ENCODE measurements around the gene DISC1.
"Not testable (repeated sequence)": the region's sequence is repeated elsewhere in the genome, so short reads cannot be mapped to it uniquely, and the experiment has no call there.

Gene DISC1

DNA sequence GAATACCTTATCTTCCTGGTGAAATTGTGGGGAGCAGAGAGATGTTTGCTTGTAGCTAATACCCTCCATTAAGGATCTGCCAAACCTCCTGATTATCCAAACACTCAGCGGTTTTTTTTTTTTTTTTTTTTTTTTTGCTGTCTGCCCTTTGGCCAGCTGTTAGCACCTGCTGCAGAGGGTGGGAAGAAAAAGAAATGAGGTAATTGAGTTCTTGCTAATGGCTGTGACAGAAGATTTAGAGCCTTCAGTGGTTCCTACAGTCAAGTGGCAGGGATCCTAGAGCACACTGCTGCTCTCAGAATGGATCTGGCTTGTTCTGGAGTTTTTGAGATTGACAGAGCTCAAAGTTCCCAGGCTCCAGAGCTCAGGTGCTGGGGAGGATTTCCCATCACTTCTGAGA is 342.5 kb downstream of the DISC1 start:
- no peak for DNase-seq (ENCODE audit: extremely low spot score)
- no peak for TF ChIP-seq LEF1 (IDR thresholded peaks at IDR 0.05; ENCODE audit: borderline replicate concordance)
- no peak for TF ChIP-seq BHLHE40 (IDR thresholded peaks at IDR 0.05; ENCODE audit: borderline replicate concordance)
- TF ChIP-seq, protein P1, sequence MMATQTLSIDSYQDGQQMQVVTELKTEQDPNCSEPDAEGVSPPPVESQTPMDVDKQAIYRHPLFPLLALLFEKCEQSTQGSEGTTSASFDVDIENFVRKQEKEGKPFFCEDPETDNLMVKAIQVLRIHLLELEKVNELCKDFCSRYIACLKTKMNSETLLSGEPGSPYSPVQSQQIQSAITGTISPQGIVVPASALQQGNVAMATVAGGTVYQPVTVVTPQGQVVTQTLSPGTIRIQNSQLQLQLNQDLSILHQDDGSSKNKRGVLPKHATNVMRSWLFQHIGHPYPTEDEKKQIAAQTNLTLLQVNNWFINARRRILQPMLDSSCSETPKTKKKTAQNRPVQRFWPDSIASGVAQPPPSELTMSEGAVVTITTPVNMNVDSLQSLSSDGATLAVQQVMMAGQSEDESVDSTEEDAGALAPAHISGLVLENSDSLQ (IDR thresholded peaks at IDR 0.05) = no peak
- TF ChIP-seq ELF4 (IDR thresholded peaks at IDR 0.05) = no peak
- no peak for TF ChIP-seq HDGF (IDR thresholded peaks at IDR 0.05; ENCODE audit: borderline replicate concordance)
- TF ChIP-seq SP1 (IDR thresholded peaks at IDR 0.05) = no peak
- TF ChIP-seq ZNF384 (IDR thresholded peaks at IDR 0.05) = no peak
- no peak for TF ChIP-seq FOXM1 (IDR thresholded peaks at IDR 0.05; ENCODE audit: borderline replicate concordance)
- TF ChIP-seq FOXK2 (IDR thresholded peaks at IDR 0.05) = no peak
- no peak for TF ChIP-seq NFRKB (IDR thresholded peaks at IDR 0.05)
- no peak for TF ChIP-seq SUZ12 (IDR thresholded peaks at IDR 0.05)
- ChIA-PET POLR2A (no interaction called here), CTCF (interaction anchor here (0.6 kb wide), 1 partner anchor 84 kb away, joined by 3 read pairs; no protein-coding TSS in a partner anchor)

DNA sequence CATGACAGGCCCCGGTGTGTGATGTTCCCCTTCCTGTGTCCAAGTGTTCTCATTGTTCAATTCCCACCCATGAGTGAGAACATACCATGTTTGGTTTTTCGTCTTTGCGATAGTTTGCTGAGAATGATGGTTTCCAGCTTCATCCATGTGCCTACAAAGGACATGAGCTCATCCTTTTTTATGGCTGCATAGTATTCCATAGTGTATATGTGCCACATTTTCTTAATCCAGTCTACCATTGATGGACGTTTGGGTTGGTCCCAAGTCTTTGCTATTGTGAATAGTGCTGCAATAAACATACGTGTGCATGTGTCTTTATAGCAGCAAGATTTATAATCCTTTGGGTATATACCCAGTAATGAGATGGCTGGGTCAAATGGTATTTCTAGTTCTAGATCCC is 343.2 kb downstream of the DISC1 start:
- DNase-seq (ENCODE audit: extremely low spot score); POLR2A ChIA-PET; CTCF ChIA-PET: not testable (repeated sequence)

DNA sequence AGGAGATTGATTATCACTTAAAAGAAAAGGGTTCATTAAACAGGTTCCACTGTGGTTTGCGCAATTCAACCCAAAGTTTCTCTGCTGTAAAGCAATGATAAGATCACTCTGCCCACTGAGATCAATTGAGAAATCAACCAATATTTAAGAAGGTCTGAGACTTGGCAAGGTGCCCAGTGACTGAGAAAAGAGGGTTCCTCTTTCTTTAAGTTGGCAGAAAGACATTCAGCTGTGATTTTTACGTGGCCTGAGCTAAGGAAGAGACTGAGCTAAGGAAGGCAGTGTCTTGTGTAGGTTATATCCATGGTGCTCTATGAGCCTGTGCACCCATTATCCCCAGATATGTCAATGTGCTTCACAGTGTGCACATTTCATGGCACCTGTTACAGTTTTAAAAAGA is 344.1 kb downstream of the DISC1 start:
- POLR2A ChIA-PET = no interaction called here

DNA sequence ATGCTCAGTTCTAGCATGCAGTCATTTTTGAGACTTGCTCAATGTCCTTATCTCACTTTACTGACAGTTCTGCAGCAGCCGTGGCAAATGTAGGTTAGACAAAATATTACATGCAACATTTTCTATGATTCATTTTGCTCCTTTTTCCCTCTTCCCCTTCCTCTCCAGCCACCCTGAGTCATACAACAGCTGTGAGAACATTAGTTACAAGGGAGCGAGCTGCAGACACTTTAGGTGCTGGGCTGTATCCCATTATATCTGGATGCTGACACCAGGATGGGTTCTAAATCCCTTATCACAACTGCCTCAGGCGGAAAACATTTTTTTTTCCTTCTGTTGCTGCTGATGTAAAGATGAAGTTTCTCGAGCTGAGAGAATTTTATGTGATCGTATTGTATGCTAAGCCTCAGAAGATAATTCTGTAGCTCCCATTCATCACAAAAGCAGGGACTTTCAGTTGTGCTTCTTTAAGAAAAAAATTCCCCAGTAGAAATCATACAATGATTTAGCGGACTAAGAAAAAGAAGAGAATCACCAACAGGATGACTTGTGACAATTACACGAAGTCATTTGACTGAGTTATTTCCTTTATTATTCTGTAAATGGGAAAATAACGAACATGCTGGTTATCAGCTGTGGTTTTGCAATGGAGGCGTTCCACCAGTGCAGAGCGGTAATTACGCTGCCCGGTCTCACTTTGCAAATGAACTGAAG is 345.0 kb downstream of the DISC1 start:
- no peak for DNase-seq (ENCODE audit: extremely low spot score)
- ChIA-PET CTCF (interaction anchor here (1.9 kb wide), 1 partner anchor 11 kb away, joined by 5 read pairs; no protein-coding TSS in a partner anchor), POLR2A (no interaction called here)
- TF ChIP-seq ZNF384 (IDR thresholded peaks at IDR 0.05) (no peak), FOXK2 (IDR thresholded peaks at IDR 0.05) (no peak), LEF1 (IDR thresholded peaks at IDR 0.05; ENCODE audit: borderline replicate concordance) (no peak), L3MBTL2 (conservative IDR thresholded peaks at IDR 0.05) (no peak), FOXA1 (IDR thresholded peaks at IDR 0.05) (no peak), NFRKB (IDR thresholded peaks at IDR 0.05) (no peak), HDGF (IDR thresholded peaks at IDR 0.05; ENCODE audit: borderline replicate concordance) (no peak), SUZ12 (IDR thresholded peaks at IDR 0.05) (no peak), BHLHE40 (IDR thresholded peaks at IDR 0.05; ENCODE audit: borderline replicate concordance) (no peak), CTBP1 (IDR thresholded peaks at IDR 0.05; ENCODE audit: borderline replicate concordance) (no peak)

More for the DNA sequence above, 344.1 kb downstream of the DISC1 start:
- CTCF ChIA-PET = interaction anchor here (1.9 kb wide), 1 partner anchor 12 kb away, joined by 5 read pairs; no protein-coding TSS in a partner anchor
- DNase-seq (ENCODE audit: extremely low spot score) = no peak
- TF ChIP-seq FOXK2 (IDR thresholded peaks at IDR 0.05) = no peak
- TF ChIP-seq ZNF384 (IDR thresholded peaks at IDR 0.05) = no peak
- no peak for TF ChIP-seq L3MBTL2 (conservative IDR thresholded peaks at IDR 0.05)
- TF ChIP-seq TARDBP (IDR thresholded peaks at IDR 0.05) = no peak
- no peak for TF ChIP-seq BHLHE40 (IDR thresholded peaks at IDR 0.05; ENCODE audit: borderline replicate concordance)
- no peak for TF ChIP-seq FOXM1 (IDR thresholded peaks at IDR 0.05; ENCODE audit: borderline replicate concordance)
- TF ChIP-seq ARNT (IDR thresholded peaks at IDR 0.05) = no peak
- no peak for TF ChIP-seq LEF1 (IDR thresholded peaks at IDR 0.05; ENCODE audit: borderline replicate concordance)
- TF ChIP-seq ELF4 (IDR thresholded peaks at IDR 0.05) = no peak
- TF ChIP-seq, protein P1 (IDR thresholded peaks at IDR 0.05) = no peak
- no peak for TF ChIP-seq CTBP1 (IDR thresholded peaks at IDR 0.05; ENCODE audit: borderline replicate concordance)
- TF ChIP-seq SUZ12 (IDR thresholded peaks at IDR 0.05) = no peak
- TF ChIP-seq HDGF (IDR thresholded peaks at IDR 0.05; ENCODE audit: borderline replicate concordance) = no peak
- no peak for TF ChIP-seq SP1 (IDR thresholded peaks at IDR 0.05)
- TF ChIP-seq NFRKB (IDR thresholded peaks at IDR 0.05) = no peak
- TF ChIP-seq FOXA1 (IDR thresholded peaks at IDR 0.05) = no peak

DNA sequence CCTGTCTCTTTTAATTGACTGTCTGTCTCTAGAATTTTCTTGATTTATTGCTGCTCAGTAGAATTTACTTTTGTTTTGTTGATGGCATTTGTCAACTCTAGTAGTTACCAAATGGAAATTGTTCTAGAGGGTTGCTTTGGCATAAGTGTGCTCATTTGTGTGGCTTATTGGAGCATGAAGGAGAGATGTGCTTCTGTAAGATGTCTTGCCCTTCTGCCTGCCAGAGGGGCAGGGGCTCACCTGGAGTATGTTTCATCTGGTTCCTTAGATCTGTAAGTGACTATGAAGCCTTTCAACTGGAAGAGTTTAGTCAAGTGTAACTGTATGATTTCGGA is 345.5 kb downstream of the DISC1 start:
- TF ChIP-seq ARNT (IDR thresholded peaks at IDR 0.05) (no peak), SUZ12 (IDR thresholded peaks at IDR 0.05) (no peak), CTBP1 (IDR thresholded peaks at IDR 0.05; ENCODE audit: borderline replicate concordance) (no peak), BHLHE40 (IDR thresholded peaks at IDR 0.05; ENCODE audit: borderline replicate concordance) (no peak), L3MBTL2 (conservative IDR thresholded peaks at IDR 0.05) (no peak), FOXA1 (IDR thresholded peaks at IDR 0.05) (no peak), SP1 (IDR thresholded peaks at IDR 0.05) (no peak), ZNF384 (IDR thresholded peaks at IDR 0.05) (no peak), TARDBP (IDR thresholded peaks at IDR 0.05) (no peak), LEF1 (IDR thresholded peaks at IDR 0.05; ENCODE audit: borderline replicate concordance) (no peak)
- TF ChIP-seq, protein P1 (IDR thresholded peaks at IDR 0.05) = no peak
- POLR2A ChIA-PET = no interaction called here
- no peak for DNase-seq (ENCODE audit: extremely low spot score)
- CTCF ChIA-PET = interaction anchor here (1.9 kb wide), 1 partner anchor 11 kb away, joined by 5 read pairs; no protein-coding TSS in a partner anchor

DNA sequence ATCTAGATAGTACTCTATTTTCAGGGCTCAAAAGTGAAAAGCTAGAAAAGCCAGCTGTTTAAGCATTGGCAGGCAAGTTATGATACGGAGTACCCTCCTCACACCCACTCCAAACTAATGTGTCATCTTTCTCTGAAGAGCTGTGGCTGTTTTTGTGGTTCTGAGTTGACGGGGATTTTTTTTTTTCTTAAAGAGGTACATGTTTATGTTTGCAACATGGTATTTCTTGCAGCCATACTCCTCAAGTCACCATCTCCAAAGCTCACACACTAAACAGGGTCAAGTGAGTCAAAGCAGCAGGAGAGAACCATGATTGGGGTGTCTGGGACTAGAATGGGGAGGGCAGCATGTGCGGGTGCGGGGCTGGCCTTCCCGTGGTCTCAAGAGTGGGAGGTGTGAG is 347.2 kb downstream of the DISC1 start:
- no peak for DNase-seq (ENCODE audit: extremely low spot score)
- POLR2A ChIA-PET = no interaction called here
- CTCF ChIA-PET = no interaction called here
- no peak for TF ChIP-seq LEF1 (IDR thresholded peaks at IDR 0.05; ENCODE audit: borderline replicate concordance)
- no peak for TF ChIP-seq L3MBTL2 (conservative IDR thresholded peaks at IDR 0.05)
- no peak for TF ChIP-seq FOXA1 (IDR thresholded peaks at IDR 0.05)
- no peak for TF ChIP-seq ZNF384 (IDR thresholded peaks at IDR 0.05)
